ENCODE data around the gene NANS. TPM values are rescaled to one million over a fixed set of nuclear protein-coding genes. Genes with fewer than 3 reads are reported as not detected.

The NANS gene
- total and polyA plus RNA-seq, 10 of the 15 experiments (the other 5 are each of a cell fraction or from before 2014, with no cell fraction given), result 21.0 to 126 (median 52.3) TPM

DNA sequence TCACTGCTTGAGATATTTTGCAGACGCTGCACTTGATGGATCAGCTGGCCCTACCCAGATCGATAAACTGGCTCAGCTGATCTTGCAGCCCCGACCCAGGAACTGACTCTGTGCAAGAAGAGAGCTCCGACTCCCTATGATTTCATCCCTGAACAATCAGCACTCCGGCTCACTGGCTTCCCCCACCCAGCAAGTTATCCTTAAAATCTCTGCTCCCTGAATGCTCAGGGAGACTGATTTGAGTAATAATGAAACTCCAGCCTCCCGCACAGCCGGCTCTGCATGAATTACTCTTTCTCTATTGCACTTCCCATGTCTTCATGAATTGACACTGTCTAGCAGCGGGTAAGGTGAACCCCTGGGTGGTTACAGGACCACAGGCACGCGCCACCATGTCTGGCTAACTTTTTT is 16.9 kb upstream of the NANS start (continued):
- TF ChIP-seq, protein P1, sequence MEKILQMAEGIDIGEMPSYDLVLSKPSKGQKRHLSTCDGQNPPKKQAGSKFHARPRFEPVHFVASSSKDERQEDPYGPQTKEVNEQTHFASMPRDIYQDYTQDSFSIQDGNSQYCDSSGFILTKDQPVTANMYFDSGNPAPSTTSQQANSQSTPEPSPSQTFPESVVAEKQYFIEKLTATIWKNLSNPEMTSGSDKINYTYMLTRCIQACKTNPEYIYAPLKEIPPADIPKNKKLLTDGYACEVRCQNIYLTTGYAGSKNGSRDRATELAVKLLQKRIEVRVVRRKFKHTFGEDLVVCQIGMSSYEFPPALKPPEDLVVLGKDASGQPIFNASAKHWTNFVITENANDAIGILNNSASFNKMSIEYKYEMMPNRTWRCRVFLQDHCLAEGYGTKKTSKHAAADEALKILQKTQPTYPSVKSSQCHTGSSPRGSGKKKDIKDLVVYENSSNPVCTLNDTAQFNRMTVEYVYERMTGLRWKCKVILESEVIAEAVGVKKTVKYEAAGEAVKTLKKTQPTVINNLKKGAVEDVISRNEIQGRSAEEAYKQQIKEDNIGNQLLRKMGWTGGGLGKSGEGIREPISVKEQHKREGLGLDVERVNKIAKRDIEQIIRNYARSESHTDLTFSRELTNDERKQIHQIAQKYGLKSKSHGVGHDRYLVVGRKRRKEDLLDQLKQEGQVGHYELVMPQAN (conservative IDR thresholded peaks at IDR 0.05), result no peak
- TF ChIP-seq, protein P2, sequence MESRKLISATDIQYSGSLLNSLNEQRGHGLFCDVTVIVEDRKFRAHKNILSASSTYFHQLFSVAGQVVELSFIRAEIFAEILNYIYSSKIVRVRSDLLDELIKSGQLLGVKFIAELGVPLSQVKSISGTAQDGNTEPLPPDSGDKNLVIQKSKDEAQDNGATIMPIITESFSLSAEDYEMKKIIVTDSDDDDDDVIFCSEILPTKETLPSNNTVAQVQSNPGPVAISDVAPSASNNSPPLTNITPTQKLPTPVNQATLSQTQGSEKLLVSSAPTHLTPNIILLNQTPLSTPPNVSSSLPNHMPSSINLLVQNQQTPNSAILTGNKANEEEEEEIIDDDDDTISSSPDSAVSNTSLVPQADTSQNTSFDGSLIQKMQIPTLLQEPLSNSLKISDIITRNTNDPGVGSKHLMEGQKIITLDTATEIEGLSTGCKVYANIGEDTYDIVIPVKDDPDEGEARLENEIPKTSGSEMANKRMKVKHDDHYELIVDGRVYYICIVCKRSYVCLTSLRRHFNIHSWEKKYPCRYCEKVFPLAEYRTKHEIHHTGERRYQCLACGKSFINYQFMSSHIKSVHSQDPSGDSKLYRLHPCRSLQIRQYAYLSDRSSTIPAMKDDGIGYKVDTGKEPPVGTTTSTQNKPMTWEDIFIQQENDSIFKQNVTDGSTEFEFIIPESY (IDR thresholded peaks at IDR 0.05), result no peak
- TF ChIP-seq SUZ12 (IDR thresholded peaks at IDR 0.05; ENCODE audit: unreplicated experiment) (no peak), MEF2B (IDR thresholded peaks at IDR 0.05; ENCODE audit: partially characterized antibody, poor library complexity, severe bottlenecking) (no peak), IKZF2 (IDR thresholded peaks at IDR 0.05) (peak; percentile 72 to 73), BCL11A (IDR thresholded peaks at IDR 0.05; ENCODE audit: low read depth, low read length) (no peak), ZNF384 (IDR thresholded peaks at IDR 0.05; ENCODE audit: borderline replicate concordance, low read depth, low read length) (no peak), JUND (IDR thresholded peaks at IDR 0.05; ENCODE audit: low read depth, low read length) (peak; percentile 28; the same call in 1 of the 2 replicates), CREB1 (IDR thresholded peaks at IDR 0.05; ENCODE audit: low read depth) (no peak), POLR2AphosphoS2 (IDR thresholded peaks at IDR 0.05; ENCODE audit: low read depth, low read length) (no peak), NFYB (IDR thresholded peaks at IDR 0.05; ENCODE audit: insufficient read depth, low read depth, low read length) (no peak), NR2C2 (IDR thresholded peaks at IDR 0.05; ENCODE audit: borderline replicate concordance, control insufficient read depth, insufficient read length, low read depth) (no peak)
- TF ChIP-seq, protein P3, sequence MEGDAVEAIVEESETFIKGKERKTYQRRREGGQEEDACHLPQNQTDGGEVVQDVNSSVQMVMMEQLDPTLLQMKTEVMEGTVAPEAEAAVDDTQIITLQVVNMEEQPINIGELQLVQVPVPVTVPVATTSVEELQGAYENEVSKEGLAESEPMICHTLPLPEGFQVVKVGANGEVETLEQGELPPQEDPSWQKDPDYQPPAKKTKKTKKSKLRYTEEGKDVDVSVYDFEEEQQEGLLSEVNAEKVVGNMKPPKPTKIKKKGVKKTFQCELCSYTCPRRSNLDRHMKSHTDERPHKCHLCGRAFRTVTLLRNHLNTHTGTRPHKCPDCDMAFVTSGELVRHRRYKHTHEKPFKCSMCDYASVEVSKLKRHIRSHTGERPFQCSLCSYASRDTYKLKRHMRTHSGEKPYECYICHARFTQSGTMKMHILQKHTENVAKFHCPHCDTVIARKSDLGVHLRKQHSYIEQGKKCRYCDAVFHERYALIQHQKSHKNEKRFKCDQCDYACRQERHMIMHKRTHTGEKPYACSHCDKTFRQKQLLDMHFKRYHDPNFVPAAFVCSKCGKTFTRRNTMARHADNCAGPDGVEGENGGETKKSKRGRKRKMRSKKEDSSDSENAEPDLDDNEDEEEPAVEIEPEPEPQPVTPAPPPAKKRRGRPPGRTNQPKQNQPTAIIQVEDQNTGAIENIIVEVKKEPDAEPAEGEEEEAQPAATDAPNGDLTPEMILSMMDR (IDR thresholded peaks at IDR 0.05 in 2 of 3, conservative IDR thresholded peaks at IDR 0.05 in 1 of 3; ENCODE audit: control insufficient read depth in 2 of 3, extremely low read depth in 1 of 3, insufficient read depth in 1 of 3, low read depth in 3 of 3, low read length in 3 of 3), result no peak
- TF ChIP-seq, protein P4, sequence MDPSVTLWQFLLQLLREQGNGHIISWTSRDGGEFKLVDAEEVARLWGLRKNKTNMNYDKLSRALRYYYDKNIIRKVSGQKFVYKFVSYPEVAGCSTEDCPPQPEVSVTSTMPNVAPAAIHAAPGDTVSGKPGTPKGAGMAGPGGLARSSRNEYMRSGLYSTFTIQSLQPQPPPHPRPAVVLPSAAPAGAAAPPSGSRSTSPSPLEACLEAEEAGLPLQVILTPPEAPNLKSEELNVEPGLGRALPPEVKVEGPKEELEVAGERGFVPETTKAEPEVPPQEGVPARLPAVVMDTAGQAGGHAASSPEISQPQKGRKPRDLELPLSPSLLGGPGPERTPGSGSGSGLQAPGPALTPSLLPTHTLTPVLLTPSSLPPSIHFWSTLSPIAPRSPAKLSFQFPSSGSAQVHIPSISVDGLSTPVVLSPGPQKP (IDR thresholded peaks at IDR 0.05; ENCODE audit: low read depth, low read length), result no peak

All from GM12878 (cell line).